ENCODE measurements around the gene C2CD4B. TPM values are rescaled to one million over a fixed set of nuclear protein-coding genes. Genes with fewer than 3 reads are reported as not detected.

The C2CD4B gene
- total RNA-seq, 4 donors from 2014 or later: 0.42 to 5.7 (median 2.1) TPM

GRCh38 chr15:62149729-62150128, 15.4 kb downstream of the C2CD4B start:
- WGBS, 2 donors: 93 to 96% methylated on average over 6 of the region's 6 CpGs
- TF ChIP-seq, protein P1, sequence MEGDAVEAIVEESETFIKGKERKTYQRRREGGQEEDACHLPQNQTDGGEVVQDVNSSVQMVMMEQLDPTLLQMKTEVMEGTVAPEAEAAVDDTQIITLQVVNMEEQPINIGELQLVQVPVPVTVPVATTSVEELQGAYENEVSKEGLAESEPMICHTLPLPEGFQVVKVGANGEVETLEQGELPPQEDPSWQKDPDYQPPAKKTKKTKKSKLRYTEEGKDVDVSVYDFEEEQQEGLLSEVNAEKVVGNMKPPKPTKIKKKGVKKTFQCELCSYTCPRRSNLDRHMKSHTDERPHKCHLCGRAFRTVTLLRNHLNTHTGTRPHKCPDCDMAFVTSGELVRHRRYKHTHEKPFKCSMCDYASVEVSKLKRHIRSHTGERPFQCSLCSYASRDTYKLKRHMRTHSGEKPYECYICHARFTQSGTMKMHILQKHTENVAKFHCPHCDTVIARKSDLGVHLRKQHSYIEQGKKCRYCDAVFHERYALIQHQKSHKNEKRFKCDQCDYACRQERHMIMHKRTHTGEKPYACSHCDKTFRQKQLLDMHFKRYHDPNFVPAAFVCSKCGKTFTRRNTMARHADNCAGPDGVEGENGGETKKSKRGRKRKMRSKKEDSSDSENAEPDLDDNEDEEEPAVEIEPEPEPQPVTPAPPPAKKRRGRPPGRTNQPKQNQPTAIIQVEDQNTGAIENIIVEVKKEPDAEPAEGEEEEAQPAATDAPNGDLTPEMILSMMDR (IDR thresholded peaks at IDR 0.05): no peak
- no peak for TF ChIP-seq POLR2A (IDR thresholded peaks at IDR 0.05)
- no peak for DNase-seq (ENCODE audit: low spot score in 2 of 2)
- no peak overlapping the region for H3K4me3 ChIP-seq (ENCODE audit: low read depth, poor library complexity, severe bottlenecking)
- intact Hi-C loops (cut with DNase I; ENCODE audit: low total_unique reads): no loop called here

- intact Hi-C loops (cut with DNase I; ENCODE audit: low total_unique reads): no loop called here
- DNase-seq (ENCODE audit: low spot score in 2 of 2): no peak
- no peak overlapping the region for H3K4me3 ChIP-seq (ENCODE audit: low read depth, poor library complexity, severe bottlenecking)
- TF ChIP-seq, protein P1 (IDR thresholded peaks at IDR 0.05): no peak
- TF ChIP-seq POLR2A (IDR thresholded peaks at IDR 0.05): no peak
- 82 to 90% methylated on average over 5 of the region's 5 CpGs for WGBS, 2 donors
These were observed 17.5 kb downstream of the C2CD4B start for GRCh38 chr15:62147551-62147950.

DNA sequence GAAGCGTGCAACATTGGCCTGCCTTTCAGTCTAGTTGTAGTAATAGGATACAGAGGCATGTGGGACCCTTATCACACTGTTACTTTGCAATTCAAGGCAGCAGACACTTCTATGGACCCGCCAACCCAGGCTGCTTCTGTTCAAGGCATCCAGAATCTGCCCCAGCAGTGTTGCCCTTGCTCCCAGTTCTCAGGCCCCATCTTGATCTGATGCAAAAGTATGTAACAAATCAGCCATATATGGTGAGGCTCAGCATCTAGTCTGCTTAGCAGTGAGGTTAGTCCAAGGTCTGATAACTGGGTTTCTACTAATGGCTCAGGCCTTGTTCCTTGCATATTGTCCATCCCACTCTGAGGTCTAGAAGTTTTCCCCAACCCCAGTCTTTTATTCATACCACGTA, 17.9 kb downstream of the C2CD4B start:
- intact Hi-C loops (cut with DNase I; ENCODE audit: low total_unique reads): no loop called here
- no peak overlapping the region for H3K4me3 ChIP-seq (ENCODE audit: low read depth, poor library complexity, severe bottlenecking)
- 96 to 98% methylated on average over 3 of the region's 3 CpGs for WGBS, 2 donors
- TF ChIP-seq, protein P1 (IDR thresholded peaks at IDR 0.05): no peak
- TF ChIP-seq POLR2A (IDR thresholded peaks at IDR 0.05): no peak
- no peak for DNase-seq (ENCODE audit: low spot score in 2 of 2)

DNA sequence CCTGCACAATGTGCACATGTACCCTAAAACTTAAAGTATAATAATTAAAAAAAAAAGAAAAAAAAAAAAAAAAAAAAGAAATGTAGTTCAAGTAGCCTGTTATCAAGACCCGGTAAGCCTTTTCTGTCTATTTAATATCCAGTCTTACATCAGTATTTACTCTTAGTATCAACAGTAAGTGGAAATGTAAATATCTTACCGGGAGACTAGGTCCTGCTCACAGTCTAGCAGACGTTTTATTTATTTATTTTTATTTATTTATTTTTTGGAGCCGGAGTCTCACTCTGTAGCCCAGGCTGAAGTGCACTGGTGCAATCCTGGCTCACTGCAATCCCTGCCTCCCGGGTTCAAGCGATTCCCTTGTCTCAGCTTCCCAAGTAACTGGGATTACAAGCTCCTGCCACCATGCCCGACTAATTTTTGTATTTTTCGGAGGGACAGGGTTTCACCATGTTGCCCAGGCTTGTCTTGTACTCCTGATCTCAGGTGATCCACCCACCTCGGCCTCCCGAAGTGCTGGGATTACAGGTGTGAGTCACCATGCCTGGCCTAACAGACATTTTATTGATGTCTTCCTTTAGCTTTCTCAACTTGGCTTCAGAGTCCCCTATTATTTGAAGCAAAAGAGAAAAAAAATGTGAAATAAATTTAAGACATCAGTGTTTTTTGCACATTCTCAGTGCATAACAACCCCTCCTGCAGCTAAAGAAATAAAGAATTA, 19.9 kb downstream of the C2CD4B start:
- DNase-seq (ENCODE audit: low spot score in 2 of 2): no peak
- H3K4me3 ChIP-seq (ENCODE audit: low read depth, poor library complexity, severe bottlenecking): no peak overlapping the region
- intact Hi-C loops (cut with DNase I; ENCODE audit: low total_unique reads): no loop called here
- 85 to 87% methylated on average over 10 of the region's 10 CpGs for WGBS, 2 donors
- TF ChIP-seq, protein P1 (IDR thresholded peaks at IDR 0.05): no peak
- no peak for TF ChIP-seq POLR2A (IDR thresholded peaks at IDR 0.05)

DNA sequence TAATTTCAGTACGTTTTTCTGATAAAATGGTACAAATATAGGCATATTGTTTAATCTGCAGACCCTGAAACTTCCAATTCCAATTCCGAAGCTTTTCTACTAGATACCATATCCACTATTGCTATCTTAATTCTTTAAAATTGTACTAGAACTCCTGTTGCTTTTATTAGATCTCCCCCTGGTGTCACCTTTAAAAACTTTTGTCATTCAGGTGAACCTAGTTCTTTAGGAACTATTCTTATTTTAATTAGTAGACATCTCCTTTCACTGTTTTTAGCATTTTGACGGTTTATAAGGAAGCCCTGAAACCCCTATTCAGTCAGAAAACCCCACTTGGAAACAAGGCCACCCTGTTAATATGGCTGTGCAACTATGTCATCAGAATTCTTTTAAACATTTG, 22.3 kb downstream of the C2CD4B start:
- 79 to 85% methylated on average over 3 of the region's 3 CpGs for WGBS, 2 donors
- H3K4me3 ChIP-seq (ENCODE audit: low read depth, poor library complexity, severe bottlenecking): no peak overlapping the region
- intact Hi-C loops (cut with DNase I; ENCODE audit: low total_unique reads): no loop called here
- TF ChIP-seq, protein P1 (IDR thresholded peaks at IDR 0.05): no peak
- no peak for TF ChIP-seq POLR2A (IDR thresholded peaks at IDR 0.05)
- no peak for DNase-seq (ENCODE audit: low spot score in 2 of 2)
